Hepatocyte (in vitro differentiated cells): ENCODE results near the gene LCORL.

ENCODE experiments used
- CTCF ChIP-seq: fragments of 200-600 bp; sonication (generic); IDR thresholded peaks from 2 replicates; pipeline ENCODE4 v1.5.1; 2016; ENCODE audit warnings: antibody characterized with exemption, mild to moderate bottlenecking; ENCODE audit not compliant: poor library complexity
- EZH2 ChIP-seq: fragments of 200-600 bp; sonication (generic); IDR thresholded peaks from 2 replicates; pipeline ENCODE4 v1.6.1; 2016; ENCODE audit warnings: antibody characterized with exemption, mild to moderate bottlenecking, borderline replicate concordance
- EZH2phosphoT487 ChIP-seq: fragments of 200-600 bp; sonication (generic); IDR thresholded peaks from one replicate; pipeline ENCODE4 v1.6.1; 2018; ENCODE audit warnings: antibody characterized with exemption, mild to moderate bottlenecking, low read depth, moderate library complexity; ENCODE audit not compliant: unreplicated experiment, severe bottlenecking

- no peak for TF ChIP-seq EZH2phosphoT487
- TF ChIP-seq CTCF: no peak
- TF ChIP-seq EZH2: no peak
Measured at GRCh38 chr4:17895481-17895880, 126.1 kb downstream of the LCORL start.
